AG04449 (cell line): ENCODE results near the gene MRAS.

ENCODE experiments used
- CTCF ChIA-PET: fragments of 350-600 bp; formaldehyde crosslinking; extraction: SDS; loops from one replicate; lab custom pipeline; 2021; ENCODE audit warnings: antibody characterized with exemption; lab: Yijun Ruan, JAX
- POLR2A ChIA-PET: fragments of 400-600, 350-600 bp; formaldehyde crosslinking; extraction: SDS; loops from one replicate; lab custom pipeline; 2020; ENCODE audit warnings: antibody characterized with exemption, inconsistent platforms; lab: Yijun Ruan, JAX
- DNase-seq: peaks from one replicate; pipeline ENCODE4 v3.0.0-alpha.2; 2010; ENCODE audit warnings: low read depth, low spot score
- H3K4me3 ChIP-seq: 2 replicates; pipeline ENCODE4 v1.5.1; 2011; ENCODE audit warnings: low read depth, mild to moderate bottlenecking, control low read depth, low read length
- CTCF ChIP-seq: IDR thresholded peaks from one replicate; pipeline ENCODE4 v1.5.1; 2011; ENCODE audit warnings: mild to moderate bottlenecking, moderate library complexity, low read length, control low read depth, inconsistent platforms; ENCODE audit not compliant: insufficient read depth; ENCODE audit errors: missing control alignments

The MRAS gene

GRCh38 chr3:138332472-138333073 is 15.8 kb upstream of the MRAS start:
- no peak overlapping the region for H3K4me3 ChIP-seq
- peak; percentile 37 for TF ChIP-seq CTCF
- no peak for DNase-seq
- CTCF ChIA-PET, result interaction anchor here (1.0 to 4.3 kb wide), 7 partner anchors 14 to 142 kb away, joined by 3 to 45 read pairs (median 4); partner anchors contain the start of gene MRAS
- POLR2A ChIA-PET, result no interaction called here

GRCh38 chr3:138334608-138335007 is 13.8 kb upstream of the MRAS start:
- no peak for TF ChIP-seq CTCF
- no peak for DNase-seq
- no peak overlapping the region for H3K4me3 ChIP-seq
- ChIA-PET CTCF (interaction anchor here (0.8 to 4.6 kb wide), 4 partner anchors 12 to 581 kb away, joined by 3 to 25 read pairs (median 18); partner anchors contain the start of gene MRAS), POLR2A (no interaction called here)

GRCh38 chr3:138336454-138336999 is 11.9 kb upstream of the MRAS start:
- ChIA-PET CTCF (interaction anchor here (1.3 to 4.6 kb wide), 6 partner anchors 10 to 157 kb away, joined by 3 to 25 read pairs (median 8); partner anchors contain the start of gene MRAS), POLR2A (no interaction called here)
- TF ChIP-seq CTCF, result no peak
- no peak for DNase-seq
- no peak overlapping the region for H3K4me3 ChIP-seq

- ChIA-PET CTCF (interaction anchor here (0.9 to 4.6 kb wide), 2 partner anchors 76 to 79 kb away, joined by 3 to 23 read pairs; no protein-coding TSS in a partner anchor), POLR2A (no interaction called here)
- DNase-seq, result no peak
- no peak overlapping the region for H3K4me3 ChIP-seq
- no peak for TF ChIP-seq CTCF
These were observed 10.1 kb upstream of the MRAS start for GRCh38 chr3:138338244-138338643.

- no peak for TF ChIP-seq CTCF
- ChIA-PET POLR2A (no interaction called here), CTCF (interaction anchor here (0.9 to 4.6 kb wide), 2 partner anchors 75 to 79 kb away, joined by 3 to 23 read pairs; no protein-coding TSS in a partner anchor)
- no peak for DNase-seq
- no peak overlapping the region for H3K4me3 ChIP-seq
These were observed 9.6 kb upstream of the MRAS start for GRCh38 chr3:138338811-138339210.

GRCh38 chr3:138340511-138340910 is 7.9 kb upstream of the MRAS start:
- ChIA-PET CTCF (interaction anchor here (1.1 to 1.6 kb wide), 3 partner anchors 9 to 14 kb away, joined by 3 to 5 read pairs (median 4); partner anchors contain the start of gene NME9), POLR2A (no interaction called here)
- no peak overlapping the region for H3K4me3 ChIP-seq
- TF ChIP-seq CTCF, result no peak
- DNase-seq, result no peak
